ENCODE measurements around the gene OR2C1.

The OR2C1 gene

DNA sequence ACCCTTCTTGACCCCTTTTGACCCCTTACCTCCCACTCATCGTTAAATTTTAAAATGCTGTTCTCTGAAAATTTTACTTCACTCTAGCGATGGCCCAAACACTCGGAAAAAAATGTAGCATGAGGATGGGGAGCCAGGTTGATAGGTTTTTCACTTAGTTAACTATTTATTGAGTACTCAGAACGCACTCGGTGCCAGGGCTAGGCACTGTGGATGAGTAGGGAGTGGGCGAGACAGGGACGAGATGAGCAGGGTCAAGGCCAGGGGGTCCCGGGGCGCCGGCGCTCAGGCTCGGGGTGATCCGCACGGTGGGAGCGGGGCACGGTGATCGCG lies 44.7 kb downstream of the OR2C1 start:
- no peak for DNase-seq (ENCODE audit: low read depth)

DNA sequence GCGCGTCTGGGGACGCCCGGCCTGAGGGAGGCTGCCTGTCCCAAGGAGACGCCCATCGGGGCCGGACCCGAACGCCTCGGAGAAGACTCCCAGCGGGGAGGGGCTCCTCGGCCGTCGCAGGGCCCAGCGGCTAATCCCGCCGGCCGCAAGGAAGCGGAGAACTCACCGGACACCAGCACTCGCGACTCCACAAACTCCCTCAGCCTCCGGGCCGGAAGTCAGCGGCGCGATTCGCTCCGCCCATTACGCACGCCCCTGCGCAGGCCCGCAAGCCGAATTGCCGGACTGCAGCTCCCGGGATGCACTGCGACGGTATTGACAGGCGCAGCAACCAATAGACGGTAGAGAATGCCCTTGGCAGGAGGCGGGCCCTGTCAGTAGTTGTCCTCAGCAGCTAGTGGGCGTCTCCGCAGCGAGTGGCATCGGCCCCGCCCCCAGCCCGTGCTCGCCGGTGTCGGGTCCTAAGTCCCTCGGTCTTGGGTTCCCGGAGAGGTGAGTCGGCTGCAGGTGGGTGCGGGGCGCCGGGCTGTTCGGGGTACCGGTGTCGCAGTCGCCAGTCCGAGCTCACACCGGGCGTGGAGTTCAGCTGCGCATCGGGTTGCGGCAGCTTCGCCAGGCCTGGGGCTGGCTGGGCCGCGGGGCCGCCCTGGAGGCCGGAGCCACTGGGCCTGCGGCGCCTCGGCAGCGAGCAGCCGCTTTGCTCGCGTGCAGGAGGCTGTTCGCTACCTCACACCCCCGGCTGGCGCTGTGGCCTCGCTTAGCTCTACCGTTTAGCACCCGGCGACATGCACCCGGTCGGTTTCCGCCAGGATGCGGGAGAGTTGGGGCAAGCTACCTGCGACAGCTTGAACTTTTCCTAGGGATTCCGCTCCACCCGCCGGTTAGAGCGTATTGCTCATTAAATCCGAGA lies 45.3 kb downstream of the OR2C1 start, which contains the start of the genes ZNF174 and ZSCAN32:
Gene ZNF174, plus strand, starts transcription at position 437 of the 910 bp plus-strand sequence. CDS start 790 bp downstream, outside the sequence.
Gene ZSCAN32, minus strand, starts transcription at position 226 of the 910 bp plus-strand sequence. CDS start 3,447 bp downstream, outside the sequence.
- DNase-seq (ENCODE audit: low read depth) = peak; percentile 99

DNA sequence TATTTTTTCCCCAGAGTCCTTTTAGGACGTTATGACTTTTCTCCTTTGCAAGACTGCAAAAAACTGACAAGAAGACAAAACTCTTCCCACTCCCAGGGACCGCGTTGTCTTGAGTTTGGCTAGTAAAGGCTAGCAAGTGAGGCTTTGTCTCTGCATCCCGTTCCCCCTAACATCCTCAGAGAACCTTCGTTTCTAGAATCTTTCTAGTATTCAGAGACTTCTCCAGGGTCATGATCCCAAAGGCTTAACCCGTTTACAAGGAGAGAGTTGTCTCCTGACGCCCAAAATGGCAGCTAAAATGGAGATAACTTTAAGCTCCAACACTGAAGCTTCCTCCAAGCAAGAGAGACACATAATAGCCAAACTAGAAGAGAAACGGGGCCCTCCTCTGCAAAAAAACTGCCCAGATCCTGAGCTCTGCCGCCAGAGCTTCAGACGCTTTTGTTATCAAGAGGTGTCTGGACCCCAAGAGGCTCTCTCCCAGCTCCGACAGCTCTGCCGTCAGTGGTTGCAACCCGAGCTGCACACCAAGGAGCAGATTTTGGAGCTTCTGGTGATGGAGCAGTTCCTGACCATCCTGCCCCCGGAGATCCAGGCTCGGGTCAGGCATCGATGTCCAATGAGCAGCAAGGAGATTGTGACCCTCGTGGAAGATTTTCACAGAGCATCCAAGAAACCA lies 46.2 kb downstream of the OR2C1 start:
- no peak for DNase-seq (ENCODE audit: low read depth)
